Esophagus squamous epithelium (tissue), 5 donors: ENCODE measurements around the gene HTR2A. TPM values are rescaled to one million over a fixed set of nuclear protein-coding genes. Genes with fewer than 3 reads are reported as not detected.

Source experiments
- DNase-seq: peaks from one replicate; lab custom pipeline; 2025; lab: John Stamatoyannopoulos, UW
- H3K27ac ChIP-seq, 4 donors: fragments of 200-600 bp; sonication (generic); one replicate each; pipeline ENCODE4 v1.5.1; 2016 to 2019; ENCODE audit warnings: mild to moderate bottlenecking in 1 of 4
- H3K27me3 ChIP-seq, 4 donors: fragments of 200-600 bp; sonication (generic); 1 replicate in 3 of 4; 2 replicates in 1 of 4; pipeline versions ENCODE4 v1.5.1 to v1.6.0; 2017 to 2021; ENCODE audit warnings: antibody characterized with exemption in 1 of 4
- H3K36me3 ChIP-seq, 3 donors: fragments of 200-600 bp; sonication (generic); one replicate each; pipeline ENCODE4 v1.5.1; 2016 to 2019
- H3K4me1 ChIP-seq, 3 donors: fragments of 200-600 bp; sonication (generic); one replicate each; pipeline ENCODE4 v1.5.1; 2017 to 2019
- H3K4me3 ChIP-seq, 4 donors: fragments of 200-600 bp; sonication (generic); 1 replicate in 3 of 4; 2 replicates in 1 of 4; pipeline ENCODE4 v1.5.1; 2016 to 2019; ENCODE audit warnings: mild to moderate bottlenecking in 2 of 4, moderate library complexity in 1 of 4
- H3K9me3 ChIP-seq, 3 donors: fragments of 200-600 bp; sonication (generic); one replicate each; pipeline ENCODE4 v1.5.1; 2016 to 2019
- CTCF ChIP-seq, 6 experiments: fragments of 450-650 bp in 4 of 6; fragments of 200-600 bp in 2 of 6; sonication (generic) in 2 of 6; IDR thresholded peaks; one replicate each; pipeline ENCODE4 v1.5.1; 2016 to 2019; ENCODE audit warnings: antibody characterized with exemption in 6 of 6, mild to moderate bottlenecking in 4 of 6, moderate library complexity in 4 of 6
- POLR2A ChIP-seq, 4 donors: fragments of 450-650 bp; IDR thresholded peaks; one replicate each; pipeline ENCODE4 v1.6.1; 2017; ENCODE audit warnings: antibody characterized with exemption in 4 of 4, mild to moderate bottlenecking in 4 of 4, moderate library complexity in 3 of 4
- WGBS, 2 donors: methylation state at CpG; one replicate each; pipeline ENCODE4 v1.1.5; 2018; 5-methylcytosine and 5-hydroxymethylcytosine counted together
- intact Hi-C: fragments of 100-400 bp; cut with DNase I; formaldehyde crosslinking; loops from one replicate; pipeline ENCODE4 v1.15.0; 2022
- total RNA-seq, 4 donors: library from RNA; depleted of rRNA; stranded (reverse); fragments of >200 nt; gene quantifications; one replicate each; pipeline ENCODE4 v1.1.0, GENCODE V29; 2016
- donor health status: DM: yes; HTN: yes; CAD: no.

The HTR2A gene
- total RNA-seq, 4 donors from 2014 or later, result 0.03 to 0.19 TPM; not detected in 2

- DNase-seq, result no peak
- no peak overlapping the region for H3K4me3 ChIP-seq
- no peak overlapping the region for H3K27ac ChIP-seq
- no peaks in the 10 kb centered on the region for H3K9me3 ChIP-seq
- no peaks in the 10 kb centered on the region for H3K4me1 ChIP-seq
- intact Hi-C loops, result no loop called here
- H3K36me3 ChIP-seq, result no peaks in the 10 kb centered on the region
- no peaks in the 10 kb centered on the region for H3K27me3 ChIP-seq
- no peak for TF ChIP-seq POLR2A (IDR thresholded peaks at IDR 0.05)
- TF ChIP-seq CTCF (IDR thresholded peaks at IDR 0.05), result no peak
- WGBS, 2 donors, result 48 to 55% methylated on average over 3 of the region's 3 CpGs
Measured at GRCh38 chr13:46864941-46865340, 31.9 kb downstream of the HTR2A start.

GRCh38 chr13:46861959-46862358 lies 34.9 kb downstream of the HTR2A start:
- no peaks in the 10 kb centered on the region for H3K36me3 ChIP-seq
- no peaks in the 10 kb centered on the region for H3K27me3 ChIP-seq
- WGBS, 2 donors, result 59 to 91% methylated on average over 1 of the region's 1 CpG
- TF ChIP-seq CTCF (IDR thresholded peaks at IDR 0.05) (no peak), POLR2A (IDR thresholded peaks at IDR 0.05) (no peak)
- intact Hi-C loops, result no loop called here
- H3K9me3 ChIP-seq, result no peaks in the 10 kb centered on the region
- H3K4me3 ChIP-seq, result no peak overlapping the region
- no peak for DNase-seq
- H3K27ac ChIP-seq, result no peak overlapping the region
- no peaks in the 10 kb centered on the region for H3K4me1 ChIP-seq

- Histone ChIP-seq H3K27me3 (no peaks in the 10 kb centered on the region), H3K36me3 (no peaks in the 10 kb centered on the region), H3K4me1 (no peaks in the 10 kb centered on the region), H3K27ac (no peak overlapping the region), H3K9me3 (no peaks in the 10 kb centered on the region), H3K4me3 (no peak overlapping the region)
- TF ChIP-seq POLR2A (IDR thresholded peaks at IDR 0.05), result no peak
- TF ChIP-seq CTCF (IDR thresholded peaks at IDR 0.05), result no peak
- intact Hi-C loops, result no loop called here
- no peak for DNase-seq
Measured at GRCh38 chr13:46860722-46861121, 36.1 kb downstream of the HTR2A start.

GRCh38 chr13:46858776-46859175 lies 38.1 kb downstream of the HTR2A start:
- H3K4me1 ChIP-seq, result no peaks in the 10 kb centered on the region
- H3K27ac ChIP-seq, result no peak overlapping the region
- intact Hi-C loops, result no loop called here
- no peak for TF ChIP-seq CTCF (IDR thresholded peaks at IDR 0.05)
- TF ChIP-seq POLR2A (IDR thresholded peaks at IDR 0.05), result no peak
- DNase-seq, result no peak
- H3K9me3 ChIP-seq, result no peaks in the 10 kb centered on the region
- H3K27me3 ChIP-seq, result no peaks in the 10 kb centered on the region
- H3K4me3 ChIP-seq, result no peak overlapping the region
- 76 to 85% methylated on average over 3 of the region's 3 CpGs for WGBS, 2 donors
- no peaks in the 10 kb centered on the region for H3K36me3 ChIP-seq

GRCh38 chr13:46858163-46858562 lies 38.7 kb downstream of the HTR2A start:
- Histone ChIP-seq H3K9me3 (no peaks in the 10 kb centered on the region), H3K27me3 (no peaks in the 10 kb centered on the region), H3K27ac (no peak overlapping the region), H3K4me1 (no peaks in the 10 kb centered on the region), H3K4me3 (no peak overlapping the region), H3K36me3 (no peaks in the 10 kb centered on the region)
- intact Hi-C loops, result no loop called here
- 52 to 71% methylated on average over 3 of the region's 3 CpGs for WGBS, 2 donors
- no peak for DNase-seq
- TF ChIP-seq POLR2A (IDR thresholded peaks at IDR 0.05), result no peak
- TF ChIP-seq CTCF (IDR thresholded peaks at IDR 0.05), result no peak
